NCI-H2081 treated with DMSO at 0.1 percent for 48 hours (cell line): ENCODE measurements around the gene TEX30.

Experiments used
- DNase-seq: peaks from one replicate; lab custom pipeline; 2025; lab: John Stamatoyannopoulos, UW

Gene TEX30

GRCh38 chr13:102779436-102780159 is 6.0 kb upstream of the TEX30 start:
- DNase-seq = no peak

- no peak for DNase-seq
Observed at GRCh38 chr13:102777736-102778135, 4.2 kb upstream of the TEX30 start.

GRCh38 chr13:102776271-102776670 is 2.7 kb upstream of the TEX30 start:
- no peak for DNase-seq

DNA sequence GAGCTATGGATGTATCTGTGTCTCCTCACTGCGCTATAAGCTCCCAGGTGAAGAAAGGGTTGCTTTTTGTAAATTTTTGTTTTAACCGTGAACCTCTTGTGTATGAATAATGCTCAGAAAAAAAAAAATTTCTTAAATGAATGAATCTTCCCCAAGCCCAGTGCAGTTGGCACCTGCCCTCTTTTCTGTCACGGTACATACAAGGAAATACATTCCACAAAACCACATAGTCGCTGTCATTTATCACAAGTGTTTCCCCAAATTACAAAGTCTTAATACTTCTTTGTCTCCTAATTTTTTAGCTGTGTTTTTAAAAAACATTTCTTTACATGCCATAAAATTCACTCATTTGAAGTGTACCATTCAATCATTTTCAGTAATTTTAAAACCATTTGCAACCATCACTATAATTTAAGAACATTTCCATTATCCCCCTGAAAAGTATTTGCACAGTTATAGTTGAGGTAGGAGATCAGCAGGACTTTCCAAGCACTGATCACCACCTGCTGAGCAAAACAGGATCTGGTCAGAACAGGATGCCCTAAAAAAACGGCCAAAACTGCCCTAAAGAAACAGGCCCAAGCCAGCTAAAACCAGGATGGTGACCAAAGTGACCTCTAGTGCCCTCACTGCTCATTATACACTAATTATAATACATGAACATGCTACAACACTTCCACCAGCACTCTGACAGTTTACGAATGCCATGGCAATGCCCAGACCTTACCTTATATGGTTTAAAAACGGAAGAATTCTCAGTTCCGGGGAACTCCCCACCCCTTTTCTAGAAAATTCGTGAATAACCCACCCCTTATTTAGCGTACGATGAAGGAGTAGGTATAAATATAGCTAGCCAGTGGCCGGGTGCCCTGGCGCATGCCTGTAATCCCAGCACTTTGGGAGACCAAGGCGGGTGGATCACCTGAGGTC is 1.3 kb upstream of the TEX30 start:
- no peak for DNase-seq

DNA sequence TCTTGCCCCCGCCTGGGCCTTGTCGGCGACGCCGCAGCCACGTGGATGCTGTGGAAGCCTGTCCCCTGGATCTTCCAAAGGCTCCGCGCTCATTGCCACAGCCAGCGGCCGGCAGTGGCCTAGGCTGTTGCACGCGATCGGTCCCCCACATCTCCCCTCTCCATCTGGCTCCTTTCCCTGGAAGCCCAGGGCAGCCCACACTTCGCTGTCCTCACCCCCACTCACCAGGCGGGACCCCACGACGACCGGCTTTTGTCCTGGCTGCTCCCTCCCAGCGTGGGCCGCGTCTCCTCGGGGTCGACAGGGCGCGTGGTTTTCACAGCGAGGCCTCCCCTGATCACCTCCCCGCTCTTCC is 605 bp upstream of the TEX30 start:
- no peak for DNase-seq

DNA sequence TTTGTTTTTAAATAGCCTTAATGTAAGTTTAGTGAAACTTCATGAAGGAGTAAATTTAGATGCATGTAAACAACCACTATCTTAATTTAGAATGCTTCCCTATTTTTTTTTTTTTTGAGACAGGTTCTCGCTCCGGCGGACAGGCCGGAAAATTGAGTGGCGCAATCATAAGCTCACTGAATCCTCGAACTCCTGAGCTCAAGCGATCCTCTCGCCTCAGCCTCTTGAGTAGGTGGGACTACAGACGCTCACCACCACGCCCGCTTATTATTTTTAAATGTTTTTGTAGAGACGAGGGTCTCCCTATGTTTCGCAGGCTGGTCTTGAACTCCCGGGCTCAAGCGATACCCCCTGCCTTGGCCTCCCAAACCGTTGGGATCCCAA is 1.6 kb downstream of the TEX30 start:
- no peak for DNase-seq

GRCh38 chr13:102771298-102772041 is 2.1 kb downstream of the TEX30 start:
- no peak for DNase-seq

- no peak for DNase-seq
Observed at GRCh38 chr13:102770435-102770834, 3.2 kb downstream of the TEX30 start.

- DNase-seq = no peak
Observed at GRCh38 chr13:102769679-102770078, 3.9 kb downstream of the TEX30 start.

DNA sequence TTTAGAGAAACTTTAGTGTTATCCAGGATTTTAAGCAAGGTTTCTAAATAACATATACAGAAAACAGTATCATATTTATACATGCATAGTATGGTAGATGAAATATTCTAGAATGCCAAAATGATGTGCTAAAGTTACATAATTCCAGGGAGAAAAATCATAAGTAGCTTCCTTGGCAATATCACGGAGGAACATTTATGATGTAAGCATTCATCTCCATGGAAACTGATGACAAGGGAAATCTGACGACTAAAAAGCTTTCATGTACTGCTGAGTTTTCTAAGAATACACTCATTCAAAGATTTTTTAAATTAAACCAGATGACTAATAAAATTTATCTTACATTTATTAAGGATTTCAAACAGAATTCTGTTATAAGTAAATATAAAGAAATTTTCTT is 4.7 kb downstream of the TEX30 start:
- DNase-seq = no peak

DNA sequence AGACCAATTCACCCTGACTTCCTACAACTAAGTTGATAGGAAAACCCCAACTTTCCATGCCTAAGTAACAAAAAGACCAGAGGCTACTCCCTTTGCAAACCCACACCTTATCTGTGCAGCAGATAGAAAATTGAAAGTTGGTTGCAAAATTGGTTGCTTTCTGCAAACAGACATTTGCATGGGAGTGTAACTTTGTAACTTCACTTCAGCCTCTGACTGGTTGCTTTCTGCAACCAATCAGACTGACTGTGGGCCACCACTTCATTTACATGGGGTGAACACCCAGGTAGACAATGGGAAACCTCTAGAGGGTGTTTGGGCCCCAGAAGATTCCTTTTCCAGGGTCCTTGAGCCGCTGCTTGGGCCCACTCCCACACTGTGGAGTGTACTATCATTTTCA is 9.8 kb downstream of the TEX30 start:
- no peak for DNase-seq

- no peak for DNase-seq
Observed at GRCh38 chr13:102761071-102761470, 12.5 kb downstream of the TEX30 start.

GRCh38 chr13:102758842-102759241 is 14.7 kb downstream of the TEX30 start:
- DNase-seq = no peak

DNA sequence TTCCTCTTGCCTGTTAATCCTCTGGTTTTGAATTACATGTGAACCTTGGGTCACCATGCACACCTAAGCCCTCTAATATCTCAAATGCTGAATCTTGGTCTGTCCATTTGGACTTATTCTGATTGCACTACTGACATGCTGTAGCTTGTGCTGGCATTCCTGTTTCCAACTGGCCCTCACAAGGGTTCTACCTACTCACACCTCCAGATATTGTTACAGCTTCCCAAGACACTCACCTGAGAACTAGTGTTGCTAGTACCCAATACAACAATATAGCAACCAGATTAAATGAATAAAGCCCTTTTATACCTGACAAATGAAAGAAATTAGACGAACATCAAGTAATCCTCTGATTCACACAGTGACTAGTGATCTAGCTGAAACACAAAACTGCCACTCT is 16.6 kb downstream of the TEX30 start:
- DNase-seq = no peak

GRCh38 chr13:102751886-102752285 is 21.7 kb downstream of the TEX30 start:
- DNase-seq = no peak

DNA sequence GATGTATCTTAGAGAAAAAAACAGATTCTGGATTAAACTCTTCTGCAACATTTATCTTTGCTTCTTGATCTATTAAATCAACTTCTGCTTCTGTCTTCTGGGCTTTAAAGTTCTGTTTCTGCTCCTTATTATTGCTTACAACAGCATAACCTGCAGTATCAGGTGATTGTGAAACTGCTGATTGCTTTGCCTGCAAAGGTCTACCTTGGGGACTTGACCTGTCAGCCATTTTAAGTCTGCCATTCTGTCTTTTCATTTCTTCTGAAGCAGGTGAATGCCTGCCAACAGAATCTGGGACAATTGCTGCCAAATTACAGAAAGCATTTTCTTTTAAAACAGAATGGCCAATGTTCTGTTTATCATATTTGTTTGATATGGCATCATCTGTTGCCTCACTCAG is 31.1 kb downstream of the TEX30 start:
- no peak for DNase-seq

- no peak for DNase-seq
Observed at GRCh38 chr13:102742101-102742500, 31.5 kb downstream of the TEX30 start.

GRCh38 chr13:102729560-102730270 is 43.9 kb downstream of the TEX30 start:
- DNase-seq = no peak

DNA sequence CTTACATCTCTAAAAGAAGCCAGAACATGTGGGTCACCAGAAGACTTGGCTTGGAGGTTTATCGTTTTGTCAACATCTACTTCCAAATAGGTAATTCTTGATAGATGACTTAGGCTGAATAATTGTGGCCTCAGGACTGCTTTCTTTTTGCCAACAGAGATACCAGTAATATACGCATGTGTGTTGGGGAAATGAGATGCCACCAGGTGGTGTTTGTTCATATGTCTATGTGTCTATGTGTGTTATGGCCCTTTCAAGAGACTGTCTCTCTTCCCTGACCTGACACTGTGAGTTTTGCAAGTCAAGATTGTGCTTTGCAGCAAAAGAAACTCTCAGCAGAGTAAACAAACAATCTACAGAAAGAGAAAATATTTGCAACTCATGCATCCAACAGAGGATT is 47.2 kb downstream of the TEX30 start:
- DNase-seq = no peak

DNA sequence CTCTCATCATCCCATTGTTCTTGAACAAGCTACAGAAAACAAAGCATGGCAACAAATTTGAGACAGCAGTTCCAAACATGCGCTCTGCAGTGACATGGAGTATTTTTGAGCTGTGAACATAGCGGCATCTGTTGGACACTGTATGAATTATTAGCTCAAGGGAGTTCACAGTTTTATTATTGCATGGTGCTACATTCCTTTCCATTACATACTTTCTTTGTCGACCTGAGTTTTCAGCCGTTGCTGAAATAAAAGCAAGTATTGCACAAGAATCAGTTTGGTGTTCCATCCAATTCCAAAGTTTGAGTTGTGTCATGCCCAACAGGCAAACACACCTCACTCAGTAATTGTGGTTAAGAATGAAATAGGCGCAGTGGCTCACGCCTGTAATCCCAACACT is 48.7 kb downstream of the TEX30 start:
- DNase-seq = no peak

DNA sequence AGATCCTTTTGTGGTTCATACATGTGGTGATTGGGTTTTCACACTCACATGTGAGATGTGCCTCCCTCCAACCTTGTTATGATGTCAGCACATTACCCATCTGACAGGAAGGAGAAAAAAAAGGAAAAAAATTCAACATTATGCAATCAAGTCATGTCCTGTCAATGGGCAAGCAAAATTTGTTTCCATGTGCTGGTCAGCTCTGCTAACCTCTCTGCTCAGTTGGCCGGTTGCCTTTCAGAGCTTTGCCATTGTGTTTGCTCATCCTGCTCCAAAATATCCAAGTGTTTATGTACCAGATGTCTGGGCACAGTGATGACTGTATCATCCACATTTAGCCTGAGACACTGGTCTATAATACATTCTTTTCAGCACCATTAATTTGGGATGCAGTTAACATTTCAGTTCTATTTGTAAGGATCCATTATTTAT is 51.8 kb downstream of the TEX30 start:
- no peak for DNase-seq

GRCh38 chr13:102718746-102719145 is 54.8 kb downstream of the TEX30 start:
- no peak for DNase-seq
